ENCODE data around the gene ESF1. TPM values are rescaled to one million over a fixed set of nuclear protein-coding genes. Genes with fewer than 3 reads are reported as not detected.
A peak's percentile ranks its signal among the peaks of the same experiment; 100 is the strongest.

ESF1 gene
- 5.9 and 21.6 TPM in 2 replicates for total RNA-seq (2014; rRNA removed; shearing (Covaris generic); ENCODE audit: low replicate concordance)

- no peaks in the 10 kb centered on the region for H3K9me3 ChIP-seq
- H3K27me3 ChIP-seq = no peaks in the 10 kb centered on the region
- peak within 1 kb of the TSS; percentile 90 for H3K4me3 ChIP-seq
- H3K36me3 ChIP-seq = peaks cover 65% of the 10 kb centered on the region
- peak; percentile 97 for DNase-seq
Observed at GRCh38 chr20:13784893-13785715, at the start of gene ESF1, which contains the start of gene NDUFAF5. TSS of gene ESF1 (minus strand) at chr20:13784919. CDS start at chr20:13783140, 1,779 bp downstream. TSS of gene NDUFAF5 (plus strand) at chr20:13785028. CDS start at chr20:13785069, 41 bp downstream.

DNA sequence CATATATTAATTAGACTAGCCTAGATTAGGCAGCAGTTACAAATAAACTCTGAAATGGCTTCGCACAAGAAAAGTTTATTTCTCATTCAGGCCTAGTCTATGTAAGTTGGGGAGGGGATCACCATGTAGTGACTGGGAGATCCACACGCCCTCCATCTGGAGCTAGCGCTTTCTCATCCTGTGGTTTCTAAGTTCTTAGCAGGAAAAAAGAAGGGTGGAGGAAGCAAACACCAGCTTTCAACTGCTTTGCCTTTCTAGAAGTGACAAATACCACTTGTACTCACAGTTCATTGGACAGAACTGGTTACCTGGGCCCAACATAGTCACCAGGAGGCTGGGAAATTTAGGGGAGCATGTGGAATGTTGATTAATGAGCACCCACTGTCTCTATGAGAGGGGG lies 46.8 kb upstream of the ESF1 start:
- Histone ChIP-seq H3K27me3 (peaks cover 7% of the 10 kb centered on the region), H3K36me3 (no peaks in the 10 kb centered on the region), H3K4me3 (no peak overlapping the region), H3K9me3 (no peaks in the 10 kb centered on the region; the same call in 1 of the 2 replicates)
- DNase-seq = no peak

- no peak overlapping the region for H3K4me3 ChIP-seq
- no peaks in the 10 kb centered on the region; the same call in 1 of the 2 replicates for H3K27me3 ChIP-seq
- no peaks in the 10 kb centered on the region for H3K9me3 ChIP-seq
- H3K36me3 ChIP-seq = peaks cover 7% of the 10 kb centered on the region
- DNase-seq = no peak
Observed at GRCh38 chr20:13825465-13825864, 40.7 kb upstream of the ESF1 start.

DNA sequence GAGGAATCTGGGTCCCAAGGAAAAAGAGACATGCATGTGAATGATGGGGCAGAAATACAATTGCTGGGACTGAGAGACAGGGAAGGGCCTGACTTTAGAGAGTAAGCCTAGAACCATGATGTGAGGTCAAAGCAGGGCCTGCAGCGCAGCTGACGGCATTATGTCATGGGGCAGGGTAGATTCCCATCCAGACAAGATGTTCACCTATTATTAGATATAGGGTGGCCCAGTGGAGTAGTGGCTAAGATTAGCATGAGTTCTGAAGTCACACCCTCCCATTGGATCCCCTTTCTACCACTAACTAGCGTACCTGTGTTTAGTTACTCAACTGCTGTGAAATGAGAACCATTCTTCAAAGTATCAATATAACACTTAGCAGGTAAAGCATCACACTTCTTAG lies 39.7 kb upstream of the ESF1 start:
- Histone ChIP-seq H3K36me3 (peaks cover 13% of the 10 kb centered on the region), H3K4me3 (no peak overlapping the region), H3K27me3 (no peaks in the 10 kb centered on the region), H3K9me3 (no peaks in the 10 kb centered on the region)
- no peak for DNase-seq

DNA sequence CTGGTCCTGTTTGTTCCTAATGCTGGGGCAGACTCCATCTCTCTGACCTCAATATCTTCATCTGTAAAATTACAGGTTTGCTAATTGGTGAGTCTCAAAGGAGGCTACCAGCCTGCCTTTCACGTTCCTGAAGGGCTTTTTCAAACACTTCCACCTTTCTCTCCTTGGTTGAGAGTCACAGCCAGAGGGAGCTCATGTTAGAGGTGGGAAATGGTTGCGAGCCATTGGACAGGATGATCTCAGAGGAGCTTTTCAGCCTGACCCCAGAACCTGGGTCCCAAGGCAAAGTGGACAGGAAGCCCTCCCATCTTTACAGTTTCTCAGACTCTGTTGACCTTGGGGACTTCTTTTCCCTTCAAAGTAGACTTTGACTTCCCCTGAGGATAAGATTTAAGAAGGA lies 37.7 kb upstream of the ESF1 start:
- no peaks in the 10 kb centered on the region for H3K9me3 ChIP-seq
- no peak for DNase-seq

DNA sequence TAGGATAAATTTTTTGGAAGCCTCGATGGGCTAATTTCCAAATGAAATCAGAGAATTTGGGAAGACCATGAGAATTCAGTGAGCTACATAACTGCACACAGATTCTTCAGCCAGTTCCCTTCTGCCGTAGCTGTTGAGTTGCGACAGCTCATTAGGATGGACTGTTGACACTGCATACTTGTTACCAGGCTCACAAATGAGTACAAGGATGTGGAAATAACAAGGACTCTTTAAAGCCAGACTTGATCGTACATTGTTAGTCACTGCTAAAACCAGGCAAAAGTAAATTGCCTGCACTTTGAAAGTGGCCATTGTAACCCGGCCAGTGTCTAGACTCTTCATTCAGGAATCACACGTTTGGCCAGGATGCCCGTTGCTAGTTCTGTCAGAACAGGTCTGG lies 37.2 kb upstream of the ESF1 start:
- H3K9me3 ChIP-seq = no peaks in the 10 kb centered on the region
- H3K36me3 ChIP-seq = peaks cover 28% of the 10 kb centered on the region
- no peak for DNase-seq
- no peaks in the 10 kb centered on the region for H3K27me3 ChIP-seq
- no peak overlapping the region for H3K4me3 ChIP-seq

More for the DNA sequence above, 37.7 kb upstream of the ESF1 start:
- H3K27me3 ChIP-seq = no peaks in the 10 kb centered on the region
- peaks cover 22% of the 10 kb centered on the region for H3K36me3 ChIP-seq
- H3K4me3 ChIP-seq = no peak overlapping the region

DNA sequence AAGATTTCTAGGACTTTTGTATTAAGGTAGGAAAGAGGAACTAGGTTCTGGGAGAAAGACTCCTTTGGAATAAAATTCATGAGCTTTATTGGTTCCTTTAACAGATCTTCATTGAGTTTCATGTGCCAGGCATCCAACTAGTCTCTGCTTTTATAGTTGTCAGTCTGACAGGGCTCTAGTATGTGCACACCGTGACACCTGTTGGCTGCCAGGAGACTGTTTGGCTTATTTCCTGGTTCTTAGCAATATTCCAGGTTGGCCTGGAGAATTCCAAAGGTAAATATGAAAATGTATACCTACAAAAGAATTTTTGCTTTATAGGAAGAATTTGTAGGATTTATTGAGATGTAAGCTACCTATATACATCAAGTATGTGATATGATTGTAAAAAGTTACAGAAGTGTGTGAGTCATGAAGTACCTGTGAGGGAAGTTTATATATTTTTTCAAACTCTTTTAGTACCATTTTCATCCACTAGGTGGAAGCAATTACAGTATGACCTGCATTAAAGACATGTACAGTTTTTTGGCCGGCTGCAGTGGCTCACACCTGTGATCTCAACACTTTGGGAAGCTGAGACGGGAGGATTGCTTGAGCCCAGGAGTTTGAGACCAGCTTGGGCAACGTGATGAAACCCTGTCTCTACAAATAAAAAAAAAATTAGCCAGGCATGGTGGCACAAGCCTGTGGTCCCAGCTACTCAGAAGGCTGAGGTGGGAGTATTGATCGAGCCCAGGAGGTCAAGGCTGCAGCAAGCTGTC lies 35.3 kb upstream of the ESF1 start:
- no peaks in the 10 kb centered on the region for H3K27me3 ChIP-seq
- no peak overlapping the region for H3K4me3 ChIP-seq
- H3K9me3 ChIP-seq = no peaks in the 10 kb centered on the region
- peaks cover 35% of the 10 kb centered on the region for H3K36me3 ChIP-seq
- DNase-seq = peak; percentile 12

DNA sequence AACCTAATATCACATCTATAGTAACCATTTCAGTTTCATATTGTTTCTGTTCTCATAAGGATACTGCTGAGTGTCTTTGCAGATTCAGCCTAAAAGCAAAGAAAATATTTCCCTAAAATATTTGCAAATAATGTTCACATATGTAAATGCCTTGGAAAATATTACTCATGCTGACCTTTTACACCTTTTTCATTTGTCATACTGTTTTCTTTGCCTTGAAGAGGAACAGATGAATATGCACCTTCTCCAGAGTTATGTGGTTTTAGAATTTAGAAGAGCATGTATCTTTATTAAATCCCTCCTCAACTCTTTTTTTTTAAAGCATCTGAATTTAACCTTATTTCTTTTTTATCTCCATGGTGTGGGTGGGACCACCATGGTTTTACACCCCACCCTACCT lies 32.6 kb upstream of the ESF1 start:
- no peaks in the 10 kb centered on the region for H3K9me3 ChIP-seq
- no peaks in the 10 kb centered on the region for H3K27me3 ChIP-seq
- H3K4me3 ChIP-seq = no peak overlapping the region
- no peak for DNase-seq
- peaks cover 61% of the 10 kb centered on the region for H3K36me3 ChIP-seq

GRCh38 chr20:13816757-13817156 lies 32.0 kb upstream of the ESF1 start:
- no peaks in the 10 kb centered on the region for H3K9me3 ChIP-seq
- DNase-seq = no peak
- H3K27me3 ChIP-seq = no peaks in the 10 kb centered on the region
- no peak overlapping the region for H3K4me3 ChIP-seq
- H3K36me3 ChIP-seq = peaks cover 67% of the 10 kb centered on the region

DNA sequence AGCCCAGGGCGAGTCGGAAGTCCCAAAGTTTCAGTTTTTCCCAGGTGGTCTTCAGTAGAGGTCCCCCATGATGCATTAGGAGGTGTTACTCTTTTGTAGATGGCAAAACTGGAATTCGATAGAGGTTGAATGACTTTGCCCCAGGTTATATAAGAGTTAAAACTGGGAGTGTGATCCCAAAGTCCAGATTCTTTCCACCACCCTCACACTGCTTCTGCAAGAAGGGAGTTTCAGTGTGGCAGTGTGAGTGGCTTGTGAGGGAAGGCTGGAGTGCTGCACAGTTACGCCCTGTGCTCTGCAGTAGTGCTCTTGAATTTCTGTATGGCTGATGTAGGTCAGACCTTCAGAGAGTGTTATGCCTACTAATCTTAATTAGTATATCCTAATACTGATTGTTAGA lies 30.0 kb upstream of the ESF1 start:
- H3K9me3 ChIP-seq = no peaks in the 10 kb centered on the region
- H3K4me3 ChIP-seq = no peak overlapping the region
- no peaks in the 10 kb centered on the region for H3K27me3 ChIP-seq
- H3K36me3 ChIP-seq = peaks cover 73% of the 10 kb centered on the region
- DNase-seq = no peak

DNA sequence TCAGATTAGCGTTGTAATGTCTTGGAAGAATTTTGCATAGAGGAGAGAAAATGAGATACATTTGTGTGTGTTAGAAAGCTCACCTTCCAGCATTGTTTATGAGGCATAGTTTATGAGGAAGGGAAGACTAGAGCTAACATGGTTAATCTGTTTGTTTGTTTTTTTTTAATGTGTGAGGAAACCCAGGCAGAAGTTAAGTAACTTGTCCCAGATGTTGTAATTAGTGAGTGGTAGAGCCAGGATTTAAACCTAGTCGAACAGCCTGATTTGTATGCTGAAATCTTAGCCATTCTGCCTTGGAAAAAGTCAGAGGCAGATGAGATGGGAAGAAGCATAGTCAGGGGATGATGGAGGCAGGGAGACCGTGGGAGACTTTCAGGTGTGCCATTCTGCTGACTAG lies 29.2 kb upstream of the ESF1 start:
- H3K36me3 ChIP-seq = peaks cover 81% of the 10 kb centered on the region
- no peaks in the 10 kb centered on the region for H3K9me3 ChIP-seq
- H3K4me3 ChIP-seq = no peak overlapping the region
- H3K27me3 ChIP-seq = no peaks in the 10 kb centered on the region
- DNase-seq = no peak

DNA sequence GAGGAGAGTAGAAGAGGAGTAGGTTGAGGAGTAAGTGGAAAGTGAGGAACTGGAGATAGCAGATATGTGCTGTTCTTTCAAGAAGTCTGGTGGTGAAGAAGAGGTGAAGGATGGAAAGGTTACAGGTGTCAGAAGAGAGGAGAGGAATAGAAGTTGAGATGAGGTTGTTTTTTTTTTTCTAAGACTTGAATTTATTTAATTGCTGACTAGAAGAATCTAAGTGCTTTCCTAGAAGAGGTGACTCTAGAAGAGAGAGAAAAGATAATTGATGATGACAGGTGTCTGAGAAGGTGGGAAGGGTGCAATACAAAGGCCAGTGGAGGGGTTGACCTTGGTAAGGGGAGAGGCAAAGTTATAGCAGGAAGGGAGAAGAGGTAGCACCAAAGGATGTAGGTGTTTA lies 25.7 kb upstream of the ESF1 start:
- no peaks in the 10 kb centered on the region for H3K27me3 ChIP-seq
- H3K4me3 ChIP-seq = no peak overlapping the region
- DNase-seq = no peak
- H3K36me3 ChIP-seq = peaks cover 77% of the 10 kb centered on the region
- H3K9me3 ChIP-seq = no peaks in the 10 kb centered on the region

DNA sequence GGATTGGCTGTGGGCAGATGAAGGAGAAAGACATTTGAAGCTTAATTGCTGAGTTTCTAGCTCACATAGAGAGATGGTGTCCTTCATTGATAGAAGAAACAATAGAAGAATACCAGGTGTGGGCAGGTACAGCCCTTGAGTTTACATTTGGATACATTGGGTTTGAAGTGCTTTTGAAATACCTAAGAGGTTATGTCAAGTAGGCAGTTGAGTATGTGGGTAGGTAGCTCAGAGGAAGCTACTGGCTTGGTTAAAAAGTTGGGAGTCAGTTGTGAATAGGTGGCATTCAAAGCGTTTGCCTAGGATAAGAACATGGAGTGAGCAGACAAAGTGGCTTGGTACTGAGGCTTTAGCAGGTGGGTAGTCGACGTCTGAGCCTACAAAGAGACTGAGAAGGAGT lies 25.1 kb upstream of the ESF1 start:
- Histone ChIP-seq H3K4me3 (no peak overlapping the region), H3K36me3 (peaks cover 78% of the 10 kb centered on the region), H3K27me3 (no peaks in the 10 kb centered on the region), H3K9me3 (no peaks in the 10 kb centered on the region)
- no peak for DNase-seq

DNA sequence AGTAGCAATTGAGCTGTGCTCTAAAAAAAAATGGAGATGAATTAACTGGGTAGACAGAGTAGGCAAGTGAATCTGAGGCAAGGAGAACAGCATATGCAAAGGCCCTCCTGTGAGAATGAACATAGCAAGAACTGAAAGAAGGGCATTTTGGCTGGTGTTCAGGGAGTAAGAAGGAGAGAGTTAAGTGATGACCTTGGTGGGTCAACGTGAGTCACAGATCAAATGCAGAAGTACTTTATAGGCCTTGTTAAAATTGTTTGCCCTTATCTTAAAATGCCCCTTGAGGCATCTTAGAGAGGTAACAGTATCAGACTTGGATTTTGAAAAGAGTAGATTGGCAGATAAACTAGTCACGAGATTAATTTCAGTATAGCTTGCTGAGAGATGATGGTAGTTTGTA lies 24.7 kb upstream of the ESF1 start:
- Histone ChIP-seq H3K4me3 (no peak overlapping the region), H3K36me3 (peaks cover 78% of the 10 kb centered on the region)

DNA sequence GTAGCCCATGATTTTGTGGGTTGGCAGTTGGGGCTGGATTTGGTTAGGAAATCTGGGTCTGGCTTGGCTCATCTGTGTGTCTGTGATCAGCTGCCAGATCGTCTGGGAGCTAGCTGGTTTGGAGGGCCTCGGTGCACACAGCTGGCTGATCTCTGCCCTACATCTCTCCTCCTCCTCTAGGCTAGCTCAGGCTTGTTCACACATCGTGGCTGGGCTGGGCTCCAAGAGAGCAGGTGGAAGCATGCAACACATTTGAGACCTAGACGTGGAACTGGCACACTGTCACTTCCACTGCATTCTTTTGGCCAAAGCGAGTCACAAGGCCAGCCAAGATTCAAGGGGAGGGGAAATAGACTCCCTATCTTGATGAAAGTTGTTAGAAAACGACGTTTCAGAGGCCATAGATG lies 16.0 kb upstream of the ESF1 start:
- H3K4me3 ChIP-seq = no peak overlapping the region
- peak; percentile 99 for DNase-seq
- no peaks in the 10 kb centered on the region for H3K9me3 ChIP-seq
- no peaks in the 10 kb centered on the region for H3K27me3 ChIP-seq
- peaks cover 71% of the 10 kb centered on the region for H3K36me3 ChIP-seq

More for the DNA sequence above, 24.7 kb upstream of the ESF1 start:
- H3K27me3 ChIP-seq = no peaks in the 10 kb centered on the region
- no peak for DNase-seq
- H3K9me3 ChIP-seq = no peaks in the 10 kb centered on the region

- no peaks in the 10 kb centered on the region for H3K27me3 ChIP-seq
- no peak overlapping the region for H3K4me3 ChIP-seq
- H3K9me3 ChIP-seq = no peaks in the 10 kb centered on the region
- peaks cover 71% of the 10 kb centered on the region for H3K36me3 ChIP-seq
- no peak for DNase-seq
Observed at GRCh38 chr20:13799974-13800373, 15.3 kb upstream of the ESF1 start.

DNA sequence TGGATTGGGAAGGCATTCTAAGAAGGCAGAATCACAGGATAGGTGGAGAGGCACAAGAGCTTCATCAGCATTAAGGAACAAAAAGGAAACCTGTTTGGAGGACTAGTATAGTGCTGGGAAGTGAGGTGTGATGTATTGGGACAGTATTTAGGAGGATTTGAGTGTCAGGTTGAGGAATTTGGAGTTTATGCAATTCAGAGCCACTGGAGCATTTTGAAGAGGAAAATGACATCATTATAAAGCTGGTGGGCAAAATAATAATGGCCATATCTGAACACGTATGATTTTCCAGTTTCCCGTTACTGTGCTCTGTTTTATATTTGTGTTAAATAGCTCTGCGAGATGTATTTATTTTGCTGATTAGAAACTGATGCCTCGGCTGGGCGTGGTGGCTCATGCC lies 14.3 kb upstream of the ESF1 start:
- DNase-seq = no peak

More for the DNA sequence above, 14.3 kb upstream of the ESF1 start:
- Histone ChIP-seq H3K4me3 (no peak overlapping the region), H3K27me3 (no peaks in the 10 kb centered on the region), H3K36me3 (peaks cover 70% of the 10 kb centered on the region), H3K9me3 (no peaks in the 10 kb centered on the region)

Measured in MG63 (cell line).